ENCODE data around the gene ZNF711.
"Not testable (repeated sequence)": the region's sequence is repeated elsewhere in the genome, so short reads cannot be mapped to it uniquely, and the experiment has no call there.

The ZNF711 gene

DNA sequence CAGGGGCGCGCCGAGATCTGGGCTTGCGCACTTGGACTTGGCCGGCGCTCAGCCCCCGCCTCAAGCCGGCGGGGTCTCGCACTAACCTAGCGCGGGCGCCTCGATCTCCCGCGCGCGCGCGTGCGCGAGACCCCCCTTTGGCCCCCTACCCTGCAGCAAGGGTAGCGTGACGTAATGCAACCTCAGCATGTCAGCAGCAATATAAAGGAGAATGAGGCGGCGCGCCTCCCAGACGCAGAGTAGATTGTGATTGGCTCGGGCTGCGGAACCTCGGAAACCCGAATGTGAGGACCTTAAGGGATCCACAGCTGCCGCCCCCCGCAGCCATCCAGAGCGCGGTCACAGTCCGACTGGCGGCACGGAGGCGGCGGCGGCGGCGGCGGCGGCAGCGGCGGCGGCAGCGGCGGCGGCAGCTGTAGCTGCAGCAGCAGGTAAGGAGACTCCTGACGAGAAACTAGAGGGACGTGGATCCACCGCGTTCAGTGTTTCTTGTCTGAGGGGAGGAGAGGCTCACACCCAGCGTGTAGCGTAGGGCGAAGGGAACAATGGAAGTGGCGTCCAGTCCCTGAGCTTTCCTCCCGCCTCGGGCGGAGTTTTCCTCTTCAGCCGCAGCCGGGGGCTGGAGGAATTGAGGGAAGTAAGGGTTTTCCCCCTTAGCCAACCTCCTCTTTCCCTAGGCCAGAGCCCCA lies at the start of gene ZNF711, which contains the start of gene SATL1:
TSS of gene ZNF711 (plus strand) at position 231 of the 689 bp plus-strand sequence. CDS start 3,582 bp downstream, outside the sequence.
TSS of gene SATL1 (minus strand) at position 19 of the 689 bp plus-strand sequence. CDS start 134,811 bp downstream, outside the sequence.
- in situ Hi-C loops (cut with HindIII; ENCODE audit: low pct_unique_long_range_greater_than_20kb, low sequenced_read_pairs), result no loop called here
- peak; percentile 20 to 48 for DNase-seq (ENCODE audit: low read depth in 1 of 2, low spot score in 1 of 2)

GRCh38 chrX:85196319-85196718 lies 47.5 kb upstream of the ZNF711 start:
- DNase-seq (ENCODE audit: low read depth in 1 of 2, low spot score in 1 of 2), result no peak
- in situ Hi-C loops (cut with HindIII; ENCODE audit: low pct_unique_long_range_greater_than_20kb, low sequenced_read_pairs), result no loop called here
- no peak for TF ChIP-seq JUND (IDR thresholded peaks at IDR 0.05; ENCODE audit: low read depth)

More for the DNA sequence above, at the start of gene ZNF711, which contains the start of gene SATL1:
- TF ChIP-seq JUND (IDR thresholded peaks at IDR 0.05; ENCODE audit: low read depth), result no peak

DNA sequence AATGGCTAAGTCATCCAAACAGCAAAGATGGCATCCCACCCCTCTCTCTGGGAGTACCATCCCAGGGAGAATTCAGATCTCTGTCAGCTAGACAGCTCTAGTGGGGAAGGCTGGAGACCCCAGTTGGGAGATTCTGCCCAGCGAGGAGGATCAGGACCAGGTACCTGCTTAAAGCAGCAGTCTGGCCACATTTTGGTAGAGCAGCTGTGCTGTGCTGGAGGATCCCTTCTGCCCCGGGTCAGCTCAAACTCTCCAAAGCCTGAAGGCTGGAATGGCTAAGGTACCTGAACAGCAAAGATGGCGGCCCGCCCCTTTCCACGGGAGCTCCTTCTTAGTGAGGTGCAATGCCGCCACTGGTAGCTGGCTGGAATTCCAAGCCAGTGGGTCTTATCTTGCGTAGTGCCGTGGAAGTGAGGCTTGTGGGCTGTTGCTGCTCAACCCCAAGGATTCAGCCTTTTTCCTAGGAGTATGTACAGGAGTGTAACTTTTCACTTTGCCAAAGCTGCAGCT lies 40.3 kb upstream of the ZNF711 start:
- TF ChIP-seq JUND (IDR thresholded peaks at IDR 0.05; ENCODE audit: low read depth), result no peak
- in situ Hi-C loops (cut with HindIII; ENCODE audit: low pct_unique_long_range_greater_than_20kb, low sequenced_read_pairs), result no loop called here
- no peak for DNase-seq (ENCODE audit: low read depth in 1 of 2, low spot score in 1 of 2)

DNA sequence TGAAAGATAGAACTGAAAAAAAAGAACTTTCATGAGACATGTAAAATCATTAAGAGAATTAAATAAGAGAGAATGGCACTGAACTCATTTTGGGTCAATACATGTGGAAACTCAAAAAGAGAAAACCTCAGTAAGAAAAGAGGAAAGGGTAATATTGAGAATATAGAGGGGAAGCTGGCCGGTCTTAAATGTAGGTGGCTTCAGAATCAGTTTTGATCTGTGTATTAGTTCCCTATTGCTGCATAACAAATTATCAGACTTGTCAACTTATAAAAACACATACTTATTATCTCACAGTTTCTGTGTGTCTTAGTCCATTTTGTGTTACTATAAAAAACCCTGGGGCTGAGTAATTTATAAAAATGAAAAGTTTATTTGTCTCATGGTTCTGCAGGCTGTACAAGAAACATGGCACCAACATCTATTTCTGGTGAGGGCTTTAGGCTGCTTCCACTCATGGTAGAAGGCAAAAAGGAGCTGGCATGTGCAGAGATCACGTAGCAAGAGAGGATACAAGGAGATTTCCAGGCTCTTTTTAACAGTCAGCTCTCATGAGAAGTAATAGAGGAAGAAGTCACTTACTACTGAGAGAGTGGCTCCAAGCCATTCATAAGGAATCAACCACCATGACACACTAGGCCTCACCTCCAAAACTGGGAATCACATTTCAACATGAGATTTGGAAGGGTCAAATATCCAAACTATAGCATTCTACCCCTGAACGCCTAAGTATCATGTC lies 29.8 kb upstream of the ZNF711 start:
- TF ChIP-seq JUND (IDR thresholded peaks at IDR 0.05; ENCODE audit: low read depth), result no peak
- no peak for DNase-seq (ENCODE audit: low read depth in 1 of 2, low spot score in 1 of 2)
- in situ Hi-C loops (cut with HindIII; ENCODE audit: low pct_unique_long_range_greater_than_20kb, low sequenced_read_pairs), result no loop called here

DNA sequence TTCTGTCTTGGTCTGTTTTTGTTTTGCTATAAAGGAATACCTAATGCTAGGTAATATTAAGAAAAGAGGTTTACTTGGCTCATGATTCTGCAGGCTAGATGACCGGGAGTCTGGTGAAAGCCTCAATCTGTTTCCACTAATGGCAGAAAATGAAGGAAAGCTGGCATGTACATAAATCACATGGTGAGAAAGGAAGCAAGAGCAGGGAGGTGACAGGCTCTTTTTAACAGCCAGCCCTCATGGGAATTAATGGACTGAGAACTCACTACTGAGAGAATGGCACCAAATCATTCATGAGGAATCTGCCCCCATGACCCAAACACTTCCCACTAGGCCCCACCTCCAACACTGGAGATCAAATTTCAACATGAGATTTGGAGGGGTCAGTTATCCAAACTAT lies 27.8 kb upstream of the ZNF711 start:
- in situ Hi-C loops (cut with HindIII; ENCODE audit: low pct_unique_long_range_greater_than_20kb, low sequenced_read_pairs), result no loop called here
- no peak for DNase-seq (ENCODE audit: low read depth in 1 of 2, low spot score in 1 of 2)
- TF ChIP-seq JUND (IDR thresholded peaks at IDR 0.05; ENCODE audit: low read depth), result no peak

DNA sequence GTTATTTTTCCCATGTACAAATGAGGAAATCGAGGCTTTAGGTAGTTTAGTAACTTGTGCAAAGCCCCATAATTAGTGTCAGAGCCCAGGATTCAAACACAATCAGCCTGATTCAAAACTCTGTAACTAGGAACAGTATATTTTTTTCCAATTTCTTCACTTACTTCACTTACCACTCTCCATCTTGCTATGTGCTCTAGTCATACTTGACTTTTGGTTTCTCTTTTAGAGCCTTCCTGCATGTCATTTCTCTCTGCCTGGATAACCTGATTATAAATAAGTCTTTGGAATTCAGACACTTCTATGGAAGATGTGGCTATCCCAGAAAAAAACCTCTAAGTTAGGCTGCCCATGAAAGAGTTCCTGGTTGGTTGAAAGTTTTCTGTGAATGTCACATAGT lies 22.4 kb upstream of the ZNF711 start:
- TF ChIP-seq JUND (IDR thresholded peaks at IDR 0.05; ENCODE audit: low read depth), result no peak

DNA sequence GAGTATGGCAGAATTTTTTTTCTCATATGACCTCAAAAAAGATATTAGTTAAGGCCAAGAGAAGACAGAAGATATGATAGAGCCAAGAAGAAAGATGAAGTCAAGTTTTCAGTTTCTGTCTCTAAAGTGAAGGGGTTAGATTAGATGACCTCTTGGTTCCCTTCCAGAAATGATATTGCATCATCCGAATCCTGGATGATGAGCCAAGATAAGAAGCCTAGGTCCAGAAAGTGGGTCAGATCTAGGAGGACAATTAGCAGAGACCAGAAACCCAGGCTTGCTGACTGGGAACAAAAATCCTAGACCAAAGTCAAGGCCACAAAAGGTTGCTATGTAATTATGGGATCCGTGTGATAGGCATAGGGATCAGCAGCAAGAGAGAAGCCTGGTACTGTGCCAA lies 20.4 kb upstream of the ZNF711 start:
- in situ Hi-C loops (cut with HindIII; ENCODE audit: low pct_unique_long_range_greater_than_20kb, low sequenced_read_pairs), result no loop called here
- DNase-seq (ENCODE audit: low read depth in 1 of 2, low spot score in 1 of 2), result no peak
- no peak for TF ChIP-seq JUND (IDR thresholded peaks at IDR 0.05; ENCODE audit: low read depth)

More for the DNA sequence above, 22.4 kb upstream of the ZNF711 start:
- in situ Hi-C loops (cut with HindIII; ENCODE audit: low pct_unique_long_range_greater_than_20kb, low sequenced_read_pairs), result no loop called here
- no peak for DNase-seq (ENCODE audit: low read depth in 1 of 2, low spot score in 1 of 2)

- in situ Hi-C loops (cut with HindIII; ENCODE audit: low pct_unique_long_range_greater_than_20kb, low sequenced_read_pairs), result no loop called here
- TF ChIP-seq JUND (IDR thresholded peaks at IDR 0.05; ENCODE audit: low read depth), result no peak
- no peak for DNase-seq (ENCODE audit: low read depth in 1 of 2, low spot score in 1 of 2)
Measured at GRCh38 chrX:85243155-85243554, 636 bp upstream of the ZNF711 start.

GRCh38 chrX:85244450-85245211 lies 840 bp downstream of the ZNF711 start:
- TF ChIP-seq JUND (IDR thresholded peaks at IDR 0.05; ENCODE audit: low read depth), result no peak
- DNase-seq (ENCODE audit: low read depth in 1 of 2, low spot score in 1 of 2), result peak; percentile 2 to 5
- in situ Hi-C loops (cut with HindIII; ENCODE audit: low pct_unique_long_range_greater_than_20kb, low sequenced_read_pairs), result no loop called here

GRCh38 chrX:85285286-85285685 lies 41.5 kb downstream of the ZNF711 start:
- DNase-seq (ENCODE audit: low read depth in 1 of 2, low spot score in 1 of 2); in situ Hi-C loops (cut with HindIII; ENCODE audit: low pct_unique_long_range_greater_than_20kb, low sequenced_read_pairs): not testable (repeated sequence)

GRCh38 chrX:85288992-85289723 lies 45.4 kb downstream of the ZNF711 start:
- peak in 1 of 2 experiments; percentile 5 for DNase-seq (ENCODE audit: low read depth in 1 of 2, low spot score in 1 of 2)
- in situ Hi-C loops (cut with HindIII; ENCODE audit: low pct_unique_long_range_greater_than_20kb, low sequenced_read_pairs), result no loop called here
- no peak for TF ChIP-seq JUND (IDR thresholded peaks at IDR 0.05; ENCODE audit: low read depth)

DNA sequence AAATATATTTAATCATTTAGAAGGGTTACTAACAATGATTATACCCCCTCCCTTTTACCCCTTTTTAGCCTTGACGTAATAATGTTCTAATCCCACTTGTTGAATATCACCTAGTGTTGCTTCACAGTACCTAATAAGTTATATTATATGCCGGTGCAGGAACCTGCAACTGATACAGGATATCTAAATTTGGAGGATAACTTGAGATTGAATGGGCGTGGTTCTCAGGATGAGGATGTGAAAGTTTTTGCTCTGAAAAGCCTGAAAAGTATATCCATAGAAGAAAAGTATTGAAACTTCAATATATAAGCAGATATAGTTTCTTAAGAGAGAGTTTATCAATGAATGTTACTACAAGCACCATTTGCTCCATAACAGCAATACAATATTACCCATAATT lies 59.8 kb downstream of the ZNF711 start:
- TF ChIP-seq JUND (IDR thresholded peaks at IDR 0.05; ENCODE audit: low read depth), result no peak
- DNase-seq (ENCODE audit: low read depth in 1 of 2, low spot score in 1 of 2), result no peak
- in situ Hi-C loops (cut with HindIII; ENCODE audit: low pct_unique_long_range_greater_than_20kb, low sequenced_read_pairs), result no loop called here

Data from T47D (cell line).